ENCODE data around the gene BRPF3. TPM values are rescaled to one million over a fixed set of nuclear protein-coding genes. Genes with fewer than 3 reads are reported as not detected.

The BRPF3 gene
- total RNA-seq, 1 experiment from 2014 or later: 41.4 TPM

DNA sequence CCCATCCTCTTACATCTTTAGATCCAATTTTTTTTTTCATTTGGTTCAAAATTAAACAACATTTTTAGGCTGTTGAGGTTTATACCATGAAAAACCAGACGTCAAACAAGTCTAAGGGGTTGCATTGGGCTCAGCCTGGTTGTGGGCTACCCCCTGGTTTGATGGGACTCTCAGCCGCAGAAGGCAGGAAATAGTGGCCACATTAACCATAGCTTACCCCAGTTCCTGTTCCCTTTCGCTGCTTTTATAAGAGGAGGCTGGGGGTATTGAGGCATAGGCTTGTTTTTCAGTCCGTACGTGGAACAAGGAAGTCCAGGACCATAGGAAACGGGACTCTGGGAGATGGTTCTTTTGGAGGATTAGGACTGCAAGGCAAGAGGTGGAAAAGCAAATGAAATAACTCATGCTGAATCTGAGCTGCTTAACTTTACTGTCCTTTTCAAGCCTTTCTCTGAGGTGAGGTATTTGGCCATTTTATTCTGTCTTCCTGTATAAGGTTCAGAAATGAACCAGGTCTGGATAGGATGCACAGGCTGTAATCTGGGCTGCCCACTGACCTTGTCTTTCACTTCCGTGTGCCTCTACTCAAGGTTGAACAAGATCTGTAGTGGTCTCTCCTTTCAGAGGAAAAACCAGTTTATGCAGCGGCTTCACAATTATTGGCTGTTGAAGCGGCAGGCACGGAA, 7.7 kb downstream of the BRPF3 start:
- CTCF ChIA-PET: no interaction called here
- H3K9me3 ChIP-seq: no peaks in the 10 kb centered on the region
- peaks cover 10% of the 10 kb centered on the region for H3K36me3 ChIP-seq (ENCODE audit: control insufficient read depth, insufficient read depth, low read length)
- no peak for TF ChIP-seq CTCF (IDR thresholded peaks at IDR 0.05; ENCODE audit: insufficient read depth in 1 of 2, low read depth in 1 of 2, low read length in 1 of 2, severe bottlenecking in 1 of 2, unreplicated experiment in 1 of 2)
- no peaks in the 10 kb centered on the region for H3K4me1 ChIP-seq
- no peak overlapping the region for H3K27ac Mint-ChIP-seq (ENCODE audit: unreplicated experiment)
- H3K4me3 Mint-ChIP-seq (ENCODE audit: unreplicated experiment): no peak overlapping the region
- DNase-seq: no peak
- H3K4me3 ChIP-seq (ENCODE audit: low read depth, low read length): no peak overlapping the region
- H3K27me3 ChIP-seq (replicated peaks; ENCODE audit: control insufficient read depth, insufficient read depth, low read length): no peaks in the 10 kb centered on the region
- BruUV-seq (replicated peaks): no TSS peak
- H3K27me3 Mint-ChIP-seq (ENCODE audit: insufficient read depth, unreplicated experiment): no peaks in the 10 kb centered on the region
- no peaks in the 10 kb centered on the region for H3K4me1 Mint-ChIP-seq (ENCODE audit: low read depth, unreplicated experiment)
- H3K9me3 Mint-ChIP-seq (ENCODE audit: unreplicated experiment): no peaks in the 10 kb centered on the region
- peaks cover 53% of the 10 kb centered on the region for H3K36me3 Mint-ChIP-seq (ENCODE audit: insufficient read depth, unreplicated experiment)
- intact Hi-C loops (cut with micrococcal nuclease; ENCODE audit: unreplicated experiment): no loop called here
- POLR2A ChIA-PET: no interaction called here

GRCh38 chr6:36207155-36207554, 10.6 kb downstream of the BRPF3 start:
- no peaks in the 10 kb centered on the region for H3K4me1 ChIP-seq
- Mint-ChIP-seq H3K4me1 (ENCODE audit: low read depth, unreplicated experiment) (no peaks in the 10 kb centered on the region), H3K9me3 (ENCODE audit: unreplicated experiment) (no peaks in the 10 kb centered on the region), H3K27ac (ENCODE audit: unreplicated experiment) (no peak overlapping the region), H3K4me3 (ENCODE audit: unreplicated experiment) (no peak overlapping the region), H3K27me3 (ENCODE audit: insufficient read depth, unreplicated experiment) (no peaks in the 10 kb centered on the region), H3K36me3 (ENCODE audit: insufficient read depth, unreplicated experiment) (peaks cover 67% of the 10 kb centered on the region)
- no TSS peak for BruUV-seq (replicated peaks)
- CTCF ChIA-PET: no interaction called here
- no peaks in the 10 kb centered on the region for H3K27me3 ChIP-seq (replicated peaks; ENCODE audit: control insufficient read depth, insufficient read depth, low read length)
- DNase-seq: no peak
- no peak for TF ChIP-seq CTCF (IDR thresholded peaks at IDR 0.05; ENCODE audit: insufficient read depth in 1 of 2, low read depth in 1 of 2, low read length in 1 of 2, severe bottlenecking in 1 of 2, unreplicated experiment in 1 of 2)
- peaks cover 4% of the 10 kb centered on the region for H3K36me3 ChIP-seq (ENCODE audit: control insufficient read depth, insufficient read depth, low read length)
- POLR2A ChIA-PET: no interaction called here
- no peaks in the 10 kb centered on the region for H3K9me3 ChIP-seq
- H3K4me3 ChIP-seq (ENCODE audit: low read depth, low read length): no peak overlapping the region
- intact Hi-C loops (cut with micrococcal nuclease; ENCODE audit: unreplicated experiment): no loop called here

- Mint-ChIP-seq H3K27ac (ENCODE audit: unreplicated experiment) (no peak overlapping the region), H3K36me3 (ENCODE audit: insufficient read depth, unreplicated experiment) (peaks cover 80% of the 10 kb centered on the region), H3K27me3 (ENCODE audit: insufficient read depth, unreplicated experiment) (no peaks in the 10 kb centered on the region), H3K9me3 (ENCODE audit: unreplicated experiment) (no peaks in the 10 kb centered on the region), H3K4me1 (ENCODE audit: low read depth, unreplicated experiment) (no peaks in the 10 kb centered on the region), H3K4me3 (ENCODE audit: unreplicated experiment) (no peak overlapping the region)
- H3K27me3 ChIP-seq (replicated peaks; ENCODE audit: control insufficient read depth, insufficient read depth, low read length): no peaks in the 10 kb centered on the region
- H3K36me3 ChIP-seq (ENCODE audit: control insufficient read depth, insufficient read depth, low read length): peaks cover 5% of the 10 kb centered on the region
- H3K9me3 ChIP-seq: no peaks in the 10 kb centered on the region
- H3K4me1 ChIP-seq: no peaks in the 10 kb centered on the region
- POLR2A ChIA-PET: no interaction called here
- CTCF ChIA-PET: interaction anchor here (0.6 kb wide), 1 partner anchor 77 kb away, joined by 10 read pairs; no protein-coding TSS in a partner anchor
- DNase-seq: no peak
- BruUV-seq (replicated peaks): no TSS peak
- TF ChIP-seq CTCF (IDR thresholded peaks at IDR 0.05; ENCODE audit: insufficient read depth in 1 of 2, low read depth in 1 of 2, low read length in 1 of 2, severe bottlenecking in 1 of 2, unreplicated experiment in 1 of 2): no peak
- intact Hi-C loops (cut with micrococcal nuclease; ENCODE audit: unreplicated experiment): no loop called here
- H3K4me3 ChIP-seq (ENCODE audit: low read depth, low read length): no peak overlapping the region
Measured at GRCh38 chr6:36209606-36210005, 13.1 kb downstream of the BRPF3 start.
